GM19395 (cell line): ENCODE measurements around the gene FZR1.
"Not testable (repeated sequence)": the region's sequence is repeated elsewhere in the genome, so short reads cannot be mapped to it uniquely, and the experiment has no call there.

Experiments
- ATAC-seq: cut with Tn5 transposase; IDR thresholded peaks from one replicate; pipeline ENCODE4 v1.9.1; 2021; ENCODE audit warnings: mild to moderate bottlenecking, moderate library complexity; ENCODE audit not compliant: unreplicated experiment

The FZR1 gene

GRCh38 chr19:3570606-3571011, 64.5 kb downstream of the FZR1 start:
- ATAC-seq: no peak

GRCh38 chr19:3572132-3572854, 66.2 kb downstream of the FZR1 start:
- ATAC-seq: peak; percentile 89

GRCh38 chr19:3572855-3573161, 66.7 kb downstream of the FZR1 start, which contains the start of gene HMG20B:
TSS of gene HMG20B (plus strand) at chr19:3572944. CDS start at chr19:3573310, 366 bp downstream.
- ATAC-seq: no peak

GRCh38 chr19:3573162-3573857, 67.2 kb downstream of the FZR1 start:
- peak; percentile 16 for ATAC-seq

- ATAC-seq: no peak
Observed at GRCh38 chr19:3573858-3574637, 67.9 kb downstream of the FZR1 start.

- ATAC-seq: no peak
Observed at GRCh38 chr19:3575260-3575741, 69.2 kb downstream of the FZR1 start.

GRCh38 chr19:3575949-3576673, 70.0 kb downstream of the FZR1 start:
- no peak for ATAC-seq

GRCh38 chr19:3576696-3577443, 70.8 kb downstream of the FZR1 start:
- no peak for ATAC-seq

GRCh38 chr19:3577723-3578344, 71.7 kb downstream of the FZR1 start:
- no peak for ATAC-seq

- no peak for ATAC-seq
Observed at GRCh38 chr19:3578390-3578789, 72.3 kb downstream of the FZR1 start.

GRCh38 chr19:3580156-3580934, 74.2 kb downstream of the FZR1 start:
- no peak for ATAC-seq

GRCh38 chr19:3581792-3582191, 75.7 kb downstream of the FZR1 start:
- ATAC-seq: not testable (repeated sequence)

GRCh38 chr19:3584036-3584802, 78.1 kb downstream of the FZR1 start:
- not testable (repeated sequence) for ATAC-seq

GRCh38 chr19:3585301-3586126, 79.4 kb downstream of the FZR1 start, which contains the start of gene GIPC3:
TSS of gene GIPC3 (plus strand) at chr19:3585478. CDS start at chr19:3585598, 120 bp downstream.
- no peak for ATAC-seq

GRCh38 chr19:3586127-3586626, 80.1 kb downstream of the FZR1 start:
- ATAC-seq: no peak

- ATAC-seq: no peak
Observed at GRCh38 chr19:3586707-3587346, 80.7 kb downstream of the FZR1 start.
